A549 (cell line): ENCODE results near the gene SLC22A23. TPM values are rescaled to one million over a fixed set of nuclear protein-coding genes. Genes with fewer than 3 reads are reported as not detected.

Experiments used
- ATAC-seq, 2 experiments: fragments of 200-7000 bp in 1 of 2; fragments of >200 bp in 1 of 2; cut with Nextera tagmentation in 1 of 2; cut with Tn5 transposase in 1 of 2; 3 replicates each; pipeline versions ENCODE4 v1.8.0 to v1.9.1; 2018 to 2020; ENCODE audit warnings: mild to moderate bottlenecking in 1 of 2, moderate library complexity in 1 of 2
- CTCF ChIA-PET: fragments of 300-600 bp; sonication (Branson Sonifier 250); formaldehyde crosslinking; extraction: SDS; loops from one replicate; lab custom pipeline; 2021; ENCODE audit warnings: antibody characterized with exemption, inconsistent platforms; lab: Yijun Ruan, JAX
- POLR2A ChIA-PET: fragments of 350-600 bp; formaldehyde crosslinking; extraction: SDS; loops from one replicate; lab custom pipeline; 2021; ENCODE audit warnings: antibody characterized with exemption, inconsistent platforms; lab: Yijun Ruan, JAX
- DNase-seq, 2 experiments: peaks; one replicate each; pipeline versions ENCODE4 v3.0.0 to v3.0.0-alpha.2; 2011 to 2016; ENCODE audit warnings: low read depth in 1 of 2, low spot score in 1 of 2
- FAIRE-seq: peaks from 2 replicates; lab custom pipeline; 2011; peaks lifted over from hg19 to GRCh38; lab: Jason Lieb, UNC
- H3K27ac ChIP-seq, 2 experiments: fragments of >200 bp; sonication (Bioruptor Twin); formaldehyde crosslinking; 3 replicates each; pipeline ENCODE4 v1.5.1; 2016 to 2017
- H3K4me1 ChIP-seq: fragments of >200 bp; sonication (Bioruptor Twin); formaldehyde crosslinking; 3 replicates; pipeline ENCODE4 v1.6.1; 2016
- H3K4me2 ChIP-seq: fragments of >200 bp; sonication (Bioruptor Twin); formaldehyde crosslinking; 3 replicates; pipeline ENCODE4 v1.6.1; 2016
- H3K4me3 ChIP-seq: fragments of >200 bp; sonication (Bioruptor Twin); formaldehyde crosslinking; 3 replicates; pipeline ENCODE4 v1.5.1; 2016
- H3K9me3 ChIP-seq: fragments of >200 bp; sonication (Bioruptor Twin); formaldehyde crosslinking; 3 replicates; pipeline ENCODE4 v1.6.1; 2016
- CEBPB ChIP-seq, 2 experiments: fragments of >200 bp in 1 of 2; sonication (Bioruptor Twin) in 1 of 2; formaldehyde crosslinking in 1 of 2; IDR thresholded peaks; 2 replicates each; pipeline ENCODE4 v1.6.1; 2012 to 2016
- EHF ChIP-seq: fragments of 250-450 bp; sonication (Bioruptor Pico); IDR thresholded peaks from 2 replicates; pipeline ENCODE4 v1.5.0; 2020; ENCODE audit warnings: mild to moderate bottlenecking
- FOSB ChIP-seq: fragments of 250-450 bp; sonication (Bioruptor Pico); IDR thresholded peaks from 2 replicates; pipeline ENCODE4 v1.5.0; 2020; ENCODE audit warnings: mild to moderate bottlenecking, moderate library complexity
- HOXA7 ChIP-seq: fragments of 250-450 bp; sonication (Bioruptor Pico); IDR thresholded peaks from 2 replicates; pipeline ENCODE4 v1.5.0; 2020; ENCODE audit warnings: mild to moderate bottlenecking, moderate library complexity
- HOXB5 ChIP-seq: fragments of 250-450 bp; sonication (Bioruptor Pico); IDR thresholded peaks from 2 replicates; pipeline ENCODE4 v1.5.0; 2020; ENCODE audit warnings: mild to moderate bottlenecking, moderate library complexity
- JUN ChIP-seq, 2 experiments: fragments of >200 bp; sonication (Bioruptor Twin); formaldehyde crosslinking; IDR thresholded peaks; 2 replicates in 1 of 2; 3 replicates in 1 of 2; pipeline ENCODE4 v1.6.1; 2016 to 2017
- JUNB ChIP-seq: fragments of >200 bp; sonication (Bioruptor Twin); formaldehyde crosslinking; IDR thresholded peaks from 2 replicates; pipeline ENCODE4 v1.6.1; 2016
- KDM1A ChIP-seq: fragments of 200-600 bp; sonication (generic); IDR thresholded peaks from 2 replicates; pipeline ENCODE4 v1.6.1; 2016; ENCODE audit warnings: low read depth, mild to moderate bottlenecking
- MAFK ChIP-seq: fragments of 450-650 bp; IDR thresholded peaks from 2 replicates; pipeline ENCODE4 v1.6.1; 2014; ENCODE audit not compliant: partially characterized antibody
- NPAS2 ChIP-seq: fragments of 250-450 bp; sonication (Bioruptor Pico); IDR thresholded peaks from 2 replicates; pipeline ENCODE4 v1.8.0; 2022; ENCODE audit warnings: mild to moderate bottlenecking, moderate library complexity, borderline replicate concordance
- NR3C1 ChIP-seq: fragments of >200 bp; sonication (Bioruptor Twin); formaldehyde crosslinking; IDR thresholded peaks from 3 replicates; pipeline ENCODE4 v1.6.1; 2017
- PHF8 ChIP-seq: fragments of 200-600 bp; sonication (generic); IDR thresholded peaks from 2 replicates; pipeline ENCODE4 v1.6.1; 2016; ENCODE audit warnings: low read depth, mild to moderate bottlenecking, antibody characterized with exemption, moderate library complexity, borderline replicate concordance
- RAD21 ChIP-seq, 2 experiments: fragments of >200 bp in 1 of 2; sonication (Bioruptor Twin) in 1 of 2; formaldehyde crosslinking in 1 of 2; IDR thresholded peaks in 1 of 2; conservative IDR thresholded peaks in 1 of 2; 2 replicates in 1 of 2; 3 replicates in 1 of 2; pipeline ENCODE4 v1.6.1; 2012 to 2018; ENCODE audit warnings: inconsistent platforms in 1 of 2
- SMC3 ChIP-seq: fragments of >200 bp; sonication (Bioruptor Twin); formaldehyde crosslinking; IDR thresholded peaks from 3 replicates; pipeline ENCODE4 v1.6.1; 2018; ENCODE audit warnings: inconsistent platforms
- SREBF2 ChIP-seq: fragments of 450-650 bp; IDR thresholded peaks from 2 replicates; pipeline ENCODE4 v1.6.1; 2014; ENCODE audit warnings: mild to moderate bottlenecking, moderate library complexity
- ZFP36 ChIP-seq: fragments of 450-650 bp; IDR thresholded peaks from 2 replicates; pipeline ENCODE4 v1.6.1; 2014; ENCODE audit warnings: borderline replicate concordance; ENCODE audit not compliant: partially characterized antibody
- WGBS: methylation state at CpG from one replicate; pipeline ENCODE4 v1.1.6; 2017; ENCODE audit errors: missing lambda C conversion rate; 5-methylcytosine and 5-hydroxymethylcytosine counted together
- polyA plus RNA-seq, 4 experiments: library from polyadenylated mRNA; depleted of rRNA in 3 of 4; stranded (reverse); fragments of >200 nt; fragmentation: RNase III in 1 of 4; extraction: RNeasy Plus Mini Kit Qiagen cat#74134 plus additional on column Dnase treatment in 1 of 4; gene quantifications; 2 replicates in 3 of 4; 3 replicates in 1 of 4; pipeline ENCODE4 v1.2.3, GENCODE V29; 2011 to 2017
- TF ChIP-seq, protein P1 (sequence below): fragments of 250-450 bp; sonication (Bioruptor Pico); IDR thresholded peaks from 2 replicates; pipeline ENCODE4 v1.5.0; 2021; ENCODE audit warnings: mild to moderate bottlenecking, moderate library complexity, borderline replicate concordance
- TF ChIP-seq, protein P2 (sequence below): IDR thresholded peaks from 2 replicates; pipeline ENCODE4 v1.6.1; 2012
- TF ChIP-seq, protein P3 (sequence below): fragments of >200 bp; sonication (Bioruptor Twin); formaldehyde crosslinking; IDR thresholded peaks from 3 replicates; pipeline ENCODE4 v1.5.1; 2016
- TF ChIP-seq, protein P4 (sequence below): fragments of 450-650 bp; IDR thresholded peaks from 2 replicates; pipeline ENCODE4 v1.6.1; 2014; ENCODE audit warnings: antibody characterized with exemption
- TF ChIP-seq, protein P5 (sequence below): IDR thresholded peaks from 2 replicates; pipeline ENCODE4 v1.6.1; 2012; ENCODE audit warnings: low read depth, borderline replicate concordance

SLC22A23 gene
- polyA plus RNA-seq, 2 of the 4 experiments (the other 2 are of a cell fraction): 4.4 to 6.2 TPM

DNA sequence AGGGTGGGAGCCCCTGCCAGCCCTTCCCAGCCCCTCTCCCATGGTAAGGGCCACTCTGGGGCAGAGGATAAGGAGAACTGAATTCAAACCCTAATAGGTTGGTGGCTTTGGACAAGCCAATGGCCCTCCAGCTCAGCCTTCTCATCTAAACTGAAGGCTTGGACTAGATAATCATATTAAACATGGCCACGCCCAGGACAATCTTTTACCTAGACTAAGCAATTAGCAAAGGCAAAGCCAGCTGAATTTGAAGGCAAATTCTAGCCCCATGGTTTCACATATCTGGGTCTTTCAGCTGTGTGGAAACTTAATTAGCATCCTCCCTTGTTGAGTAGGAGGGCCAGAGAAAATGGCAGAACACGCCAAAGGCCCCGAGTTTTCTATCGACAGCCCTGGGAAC lies 10.7 kb downstream of the SLC22A23 start:
- no peak overlapping the region for H3K4me2 ChIP-seq
- no peak for DNase-seq
- CTCF ChIA-PET: interaction anchor here (0.7 to 1.5 kb wide), 2 partner anchors 14 to 287 kb away, joined by 3 read pairs; no protein-coding TSS in a partner anchor
- H3K4me1 ChIP-seq: peaks cover 17% of the 10 kb centered on the region
- POLR2A ChIA-PET: no interaction called here
- TF ChIP-seq FOSB (CRISPR knock-in tag) (no peak), RAD21 (conservative IDR thresholded peaks at IDR 0.05 in 1 of 2, IDR thresholded peaks at IDR 0.05 in 1 of 2) (no peak), JUN (IDR thresholded peaks at IDR 0.05) (no peak), KDM1A (no peak), MAFK (no peak), NPAS2 (CRISPR knock-in tag) (no peak), SREBF2 (no peak)
- TF ChIP-seq, protein P1, sequence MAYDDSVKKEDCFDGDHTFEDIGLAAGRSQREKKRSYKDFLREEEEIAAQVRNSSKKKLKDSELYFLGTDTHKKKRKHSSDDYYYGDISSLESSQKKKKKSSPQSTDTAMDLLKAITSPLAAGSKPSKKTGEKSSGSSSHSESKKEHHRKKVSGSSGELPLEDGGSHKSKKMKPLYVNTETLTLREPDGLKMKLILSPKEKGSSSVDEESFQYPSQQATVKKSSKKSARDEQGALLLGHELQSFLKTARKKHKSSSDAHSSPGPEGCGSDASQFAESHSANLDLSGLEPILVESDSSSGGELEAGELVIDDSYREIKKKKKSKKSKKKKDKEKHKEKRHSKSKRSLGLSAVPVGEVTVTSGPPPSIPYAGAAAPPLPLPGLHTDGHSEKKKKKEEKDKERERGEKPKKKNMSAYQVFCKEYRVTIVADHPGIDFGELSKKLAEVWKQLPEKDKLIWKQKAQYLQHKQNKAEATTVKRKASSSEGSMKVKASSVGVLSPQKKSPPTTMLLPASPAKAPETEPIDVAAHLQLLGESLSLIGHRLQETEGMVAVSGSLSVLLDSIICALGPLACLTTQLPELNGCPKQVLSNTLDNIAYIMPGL (CRISPR knock-in tag): no peak
- TF ChIP-seq, all 56 proteins: peak for 0
- H3K4me3 ChIP-seq: no peak overlapping the region
- no peaks in the 10 kb centered on the region for H3K9me3 ChIP-seq
- ATAC-seq (no peak), FAIRE-seq (no peak)
- no peak overlapping the region for H3K27ac ChIP-seq
- 97% methylated on average over 4 of the region's 4 CpGs for WGBS

DNA sequence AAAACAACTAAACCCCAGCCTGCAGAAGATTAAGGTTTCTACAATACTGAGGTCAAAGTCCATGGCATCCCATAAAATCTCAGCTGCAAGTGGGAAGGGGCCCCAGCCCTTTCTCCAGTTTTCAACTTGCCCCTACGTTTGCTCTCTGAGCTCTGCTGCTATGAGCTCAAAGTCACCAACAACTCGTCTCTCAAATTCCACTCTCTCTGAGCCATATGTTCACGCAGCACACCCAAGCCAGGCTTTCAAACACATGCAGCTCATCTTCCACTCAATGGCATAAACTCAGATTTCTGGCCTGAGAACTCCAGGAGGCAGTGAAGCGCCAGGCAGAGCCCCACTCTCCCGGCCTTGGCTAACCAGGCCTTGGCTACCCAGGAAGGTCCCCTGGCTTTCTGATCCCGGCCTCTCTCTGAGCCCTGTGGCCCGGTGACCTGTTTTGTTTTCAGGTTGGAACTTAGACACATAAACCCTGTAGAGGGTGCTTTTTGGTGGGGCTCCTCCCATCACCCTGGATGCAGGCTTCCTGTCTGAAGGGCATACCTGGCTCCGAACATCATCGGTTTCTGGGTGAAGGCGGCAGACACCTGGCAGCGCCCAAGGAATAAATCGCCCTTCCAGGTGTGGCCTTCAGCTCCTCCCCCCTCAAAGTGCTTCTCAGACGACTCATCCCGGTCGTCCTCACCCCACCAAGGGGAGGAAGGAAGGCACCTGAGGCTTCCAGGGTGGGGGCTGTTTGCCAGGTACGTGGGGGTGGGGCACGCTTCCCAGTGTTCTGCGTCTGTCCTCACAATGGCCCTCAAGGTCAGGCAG lies 12.4 kb downstream of the SLC22A23 start:
- Histone ChIP-seq H3K27ac (0 out of 6 replicates have a peak overlapping the region, but pooled peaks of 1 of the 2 experiments have one; percentile 18), H3K4me2 (0 out of 3 replicates have a peak overlapping the region, but pooled peaks have one; percentile 16), H3K4me3 (no peak overlapping the region), H3K4me1 (peaks cover 20% of the 10 kb centered on the region), H3K9me3 (no peaks in the 10 kb centered on the region)
- ChIA-PET CTCF (interaction anchor here (0.8 to 1.9 kb wide), 3 partner anchors 9 to 153 kb away, joined by 3 to 7 read pairs (median 3); no protein-coding TSS in a partner anchor), POLR2A (no interaction called here)
- WGBS: 87% methylated on average over 13 of the region's 18 CpGs
- no peak for DNase-seq
- ATAC-seq: peak in 1 of 2 experiments; percentile 24; a peak in 1 of 6 replicates
- FAIRE-seq: no peak
- TF ChIP-seq JUNB: no peak
- no peak for TF ChIP-seq FOSB (CRISPR knock-in tag)
- TF ChIP-seq, protein P1 (CRISPR knock-in tag): no peak
- TF ChIP-seq, protein P2, sequence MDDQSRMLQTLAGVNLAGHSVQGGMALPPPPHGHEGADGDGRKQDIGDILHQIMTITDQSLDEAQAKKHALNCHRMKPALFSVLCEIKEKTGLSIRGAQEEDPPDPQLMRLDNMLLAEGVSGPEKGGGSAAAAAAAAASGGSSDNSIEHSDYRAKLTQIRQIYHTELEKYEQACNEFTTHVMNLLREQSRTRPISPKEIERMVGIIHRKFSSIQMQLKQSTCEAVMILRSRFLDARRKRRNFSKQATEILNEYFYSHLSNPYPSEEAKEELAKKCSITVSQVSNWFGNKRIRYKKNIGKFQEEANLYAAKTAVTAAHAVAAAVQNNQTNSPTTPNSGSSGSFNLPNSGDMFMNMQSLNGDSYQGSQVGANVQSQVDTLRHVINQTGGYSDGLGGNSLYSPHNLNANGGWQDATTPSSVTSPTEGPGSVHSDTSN: no peak
- no peak for TF ChIP-seq SMC3
- no peak for TF ChIP-seq HOXA7
- TF ChIP-seq ZFP36: no peak
- no peak for TF ChIP-seq SREBF2
- TF ChIP-seq NR3C1: no peak
- TF ChIP-seq CEBPB (IDR thresholded peaks at IDR 0.05): no peak
- TF ChIP-seq HOXB5 (CRISPR knock-in tag): no peak
- TF ChIP-seq, protein P3, sequence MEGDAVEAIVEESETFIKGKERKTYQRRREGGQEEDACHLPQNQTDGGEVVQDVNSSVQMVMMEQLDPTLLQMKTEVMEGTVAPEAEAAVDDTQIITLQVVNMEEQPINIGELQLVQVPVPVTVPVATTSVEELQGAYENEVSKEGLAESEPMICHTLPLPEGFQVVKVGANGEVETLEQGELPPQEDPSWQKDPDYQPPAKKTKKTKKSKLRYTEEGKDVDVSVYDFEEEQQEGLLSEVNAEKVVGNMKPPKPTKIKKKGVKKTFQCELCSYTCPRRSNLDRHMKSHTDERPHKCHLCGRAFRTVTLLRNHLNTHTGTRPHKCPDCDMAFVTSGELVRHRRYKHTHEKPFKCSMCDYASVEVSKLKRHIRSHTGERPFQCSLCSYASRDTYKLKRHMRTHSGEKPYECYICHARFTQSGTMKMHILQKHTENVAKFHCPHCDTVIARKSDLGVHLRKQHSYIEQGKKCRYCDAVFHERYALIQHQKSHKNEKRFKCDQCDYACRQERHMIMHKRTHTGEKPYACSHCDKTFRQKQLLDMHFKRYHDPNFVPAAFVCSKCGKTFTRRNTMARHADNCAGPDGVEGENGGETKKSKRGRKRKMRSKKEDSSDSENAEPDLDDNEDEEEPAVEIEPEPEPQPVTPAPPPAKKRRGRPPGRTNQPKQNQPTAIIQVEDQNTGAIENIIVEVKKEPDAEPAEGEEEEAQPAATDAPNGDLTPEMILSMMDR: no peak
- TF ChIP-seq, protein P4, sequence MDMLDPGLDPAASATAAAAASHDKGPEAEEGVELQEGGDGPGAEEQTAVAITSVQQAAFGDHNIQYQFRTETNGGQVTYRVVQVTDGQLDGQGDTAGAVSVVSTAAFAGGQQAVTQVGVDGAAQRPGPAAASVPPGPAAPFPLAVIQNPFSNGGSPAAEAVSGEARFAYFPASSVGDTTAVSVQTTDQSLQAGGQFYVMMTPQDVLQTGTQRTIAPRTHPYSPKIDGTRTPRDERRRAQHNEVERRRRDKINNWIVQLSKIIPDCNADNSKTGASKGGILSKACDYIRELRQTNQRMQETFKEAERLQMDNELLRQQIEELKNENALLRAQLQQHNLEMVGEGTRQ: no peak
- TF ChIP-seq PHF8: no peak
- TF ChIP-seq EHF (CRISPR knock-in tag): no peak
- no peak for TF ChIP-seq JUN (IDR thresholded peaks at IDR 0.05)
- TF ChIP-seq, protein P5, sequence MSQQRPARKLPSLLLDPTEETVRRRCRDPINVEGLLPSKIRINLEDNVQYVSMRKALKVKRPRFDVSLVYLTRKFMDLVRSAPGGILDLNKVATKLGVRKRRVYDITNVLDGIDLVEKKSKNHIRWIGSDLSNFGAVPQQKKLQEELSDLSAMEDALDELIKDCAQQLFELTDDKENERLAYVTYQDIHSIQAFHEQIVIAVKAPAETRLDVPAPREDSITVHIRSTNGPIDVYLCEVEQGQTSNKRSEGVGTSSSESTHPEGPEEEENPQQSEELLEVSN: no peak
- TF ChIP-seq, all 56 proteins: peak for 0
